GM23338 (cell line): ENCODE data around the gene EP400.

Experiments
- CREB1 ChIP-seq: fragments of 250-450 bp; sonication (Bioruptor Pico); IDR thresholded peaks from 2 replicates; pipeline ENCODE4 v1.5.0; 2020; ENCODE audit warnings: low read depth, mild to moderate bottlenecking, moderate library complexity
- CTCF ChIP-seq, 2 experiments: fragments of 200-600 bp in 1 of 2; sonication (generic) in 1 of 2; conservative IDR thresholded peaks; 2 replicates each; pipeline versions ENCODE4 v1.5.1 to v1.6.1; 2016 to 2017; ENCODE audit warnings: antibody characterized with exemption in 2 of 2, low read depth in 2 of 2, mild to moderate bottlenecking in 2 of 2, moderate library complexity in 1 of 2
- ETS1 ChIP-seq: IDR thresholded peaks from 2 replicates; pipeline ENCODE4 v1.6.1; 2016; ENCODE audit warnings: antibody characterized with exemption
- EZH2 ChIP-seq: fragments of 200-600 bp; sonication (generic); IDR thresholded peaks from one replicate; pipeline ENCODE4 v1.8.0; 2017; ENCODE audit warnings: antibody characterized with exemption, mild to moderate bottlenecking, low read depth; ENCODE audit not compliant: unreplicated experiment
- EZH2phosphoT487 ChIP-seq: fragments of 200-600 bp; sonication (generic); IDR thresholded peaks from one replicate; pipeline ENCODE4 v1.8.1; 2018; ENCODE audit warnings: antibody characterized with exemption; ENCODE audit not compliant: unreplicated experiment
- JUNB ChIP-seq: IDR thresholded peaks from one replicate; pipeline ENCODE4 v1.6.1; 2016; ENCODE audit warnings: antibody characterized with exemption; ENCODE audit not compliant: unreplicated experiment
- POLR2AphosphoS5 ChIP-seq: IDR thresholded peaks from 2 replicates; pipeline ENCODE4 v1.6.1; 2016; ENCODE audit warnings: antibody characterized with exemption, low read depth
- REST ChIP-seq: IDR thresholded peaks from one replicate; pipeline ENCODE4 v1.6.1; 2018; ENCODE audit warnings: antibody characterized with exemption; ENCODE audit not compliant: unreplicated experiment
- ZNF114 ChIP-seq: fragments of 250-450 bp; sonication (Bioruptor Pico); IDR thresholded peaks from 2 replicates; pipeline ENCODE4 v1.5.0; 2020; ENCODE audit warnings: mild to moderate bottlenecking, moderate library complexity

GRCh38 chr12:131983026-131983425 is 33.3 kb downstream of the EP400 start:
- TF ChIP-seq REST: no peak
- no peak for TF ChIP-seq CTCF (conservative IDR thresholded peaks at IDR 0.05; ENCODE audit: low read depth in 2 of 2)
- TF ChIP-seq EZH2phosphoT487: no peak
- no peak for TF ChIP-seq CREB1 (CRISPR knock-in tag)
- TF ChIP-seq EZH2: no peak
- no peak for TF ChIP-seq POLR2AphosphoS5
- no peak for TF ChIP-seq JUNB
- TF ChIP-seq ETS1: no peak
- TF ChIP-seq ZNF114 (CRISPR knock-in tag): no peak
